GM13977 (cell line): ENCODE results near the gene TEDDM1.

ENCODE experiments used
- DNase-seq: peaks from one replicate; pipeline ENCODE4 v3.0.0; 2012; ENCODE audit warnings: low spot score
- CTCF ChIP-seq: IDR thresholded peaks from 2 replicates; pipeline ENCODE4 v1.5.1; 2012; ENCODE audit warnings: mild to moderate bottlenecking, control low read depth; ENCODE audit not compliant: insufficient read depth; ENCODE audit errors: extremely low read depth, missing control alignments
- in situ Hi-C: fragments of 300-500 bp; cut with MboI; formaldehyde crosslinking; loops from one replicate; pipeline ENCODE4 v1.12.0; 2022; ENCODE audit warnings: low sequenced_read_pairs, low pct_unique_long_range_greater_than_20kb, mixed read lengths, inconsistent platforms; ENCODE audit not compliant: unreplicated experiment

TEDDM1 gene

GRCh38 chr1:182388392-182389134 lies 11.9 kb downstream of the TEDDM1 start:
- in situ Hi-C loops: no loop called here
- DNase-seq: no peak
- TF ChIP-seq CTCF: no peak

- no peak for DNase-seq
- in situ Hi-C loops: no loop called here
- TF ChIP-seq CTCF: no peak
Observed at GRCh38 chr1:182387566-182387965, 12.9 kb downstream of the TEDDM1 start.

GRCh38 chr1:182386980-182387379 lies 13.5 kb downstream of the TEDDM1 start:
- no peak for TF ChIP-seq CTCF
- in situ Hi-C loops: no loop called here
- no peak for DNase-seq

DNA sequence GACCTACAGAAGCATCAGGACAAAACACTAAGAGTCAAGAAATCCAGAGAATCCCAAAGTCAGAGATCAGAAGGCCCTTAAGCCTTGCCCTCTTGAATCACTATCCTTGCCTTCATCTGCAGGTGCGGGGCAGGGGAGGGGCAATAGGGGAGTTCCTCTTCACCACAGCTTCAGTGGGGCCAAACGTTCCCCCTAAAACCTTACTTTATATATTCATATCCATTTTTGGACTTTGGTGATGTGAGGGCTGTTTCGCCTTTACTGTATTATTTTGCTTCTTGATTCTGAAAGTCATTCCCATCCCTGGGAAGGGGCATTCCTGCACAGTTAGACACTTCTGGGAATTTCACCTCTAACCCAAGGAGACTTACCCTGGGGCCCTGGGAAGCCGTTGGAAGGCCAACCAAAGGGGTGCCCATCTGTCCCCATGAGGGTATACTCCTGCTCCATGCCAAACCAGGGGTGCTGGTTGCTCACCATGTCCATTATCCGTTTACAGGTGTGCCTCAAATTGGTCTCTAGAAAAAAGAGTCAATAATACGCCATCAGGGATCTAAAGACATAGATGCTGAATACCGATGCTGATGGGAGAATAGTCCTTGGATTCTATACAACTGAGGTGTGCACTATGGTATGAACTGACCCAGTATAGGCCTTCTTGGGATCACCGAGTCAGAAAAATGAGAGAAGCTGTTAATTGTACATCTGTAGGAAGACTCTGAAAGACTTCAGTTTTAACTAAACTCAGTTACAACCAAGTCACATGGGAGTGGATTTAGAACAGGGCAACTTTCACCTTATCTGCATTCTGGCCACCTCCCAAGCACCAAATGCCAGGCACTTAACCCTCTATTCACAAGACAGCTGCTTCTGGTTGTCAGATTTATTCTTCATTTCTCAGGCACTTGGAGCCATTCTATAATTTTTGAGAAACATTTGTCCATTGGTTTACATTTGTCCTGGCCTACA lies 14.3 kb downstream of the TEDDM1 start:
- in situ Hi-C loops: no loop called here
- no peak for TF ChIP-seq CTCF
- DNase-seq: no peak

DNA sequence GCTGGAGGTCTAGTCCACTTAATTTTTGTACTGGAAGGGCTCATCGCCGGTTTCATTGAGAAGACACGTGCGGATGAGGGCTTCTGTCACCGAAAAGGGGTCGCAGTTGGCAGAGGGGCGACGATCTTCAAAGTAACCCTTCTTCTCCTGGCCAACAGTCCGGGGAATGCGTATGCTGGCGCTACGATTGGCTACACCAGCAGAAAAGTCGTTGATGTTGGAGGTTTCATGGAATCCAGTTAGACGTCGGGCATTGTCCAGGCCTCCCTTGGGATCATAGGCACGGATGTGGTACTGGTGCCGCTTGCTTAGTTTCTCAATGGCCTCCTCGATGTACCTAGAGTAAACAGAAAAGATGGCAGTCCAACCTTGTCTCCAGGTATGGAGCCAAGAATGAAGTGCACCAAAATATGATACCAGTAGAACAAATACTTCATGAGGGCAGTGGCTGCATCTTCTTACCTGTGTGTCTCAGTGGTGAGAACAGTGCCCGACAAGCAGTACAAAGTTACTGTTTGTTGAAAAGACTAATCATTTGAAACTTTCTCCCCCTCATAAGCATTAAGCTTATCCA lies 16.0 kb downstream of the TEDDM1 start:
- no peak for DNase-seq
- TF ChIP-seq CTCF: no peak
- in situ Hi-C loops: no loop called here

DNA sequence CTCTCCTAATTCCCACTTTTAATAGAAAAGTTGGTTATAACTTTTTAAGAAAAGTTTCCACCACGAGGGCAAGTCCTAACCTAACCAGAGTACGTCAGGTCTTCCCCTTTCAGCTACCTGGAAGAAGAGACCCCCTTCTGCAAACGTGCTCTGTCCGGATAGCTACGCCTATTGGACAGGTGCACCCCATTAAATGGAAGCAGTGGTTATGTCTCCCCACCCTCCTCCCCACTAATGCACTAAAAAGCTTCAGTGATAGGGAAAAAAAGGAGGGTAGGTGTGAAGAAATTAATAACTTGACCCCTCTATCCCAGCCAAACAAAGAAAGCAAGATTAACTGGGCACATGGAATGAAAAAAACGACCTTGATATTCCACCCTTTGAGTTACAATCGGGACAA lies 16.5 kb downstream of the TEDDM1 start:
- in situ Hi-C loops: no loop called here
- DNase-seq: no peak
- no peak for TF ChIP-seq CTCF
